Lung microvascular endothelial cell (primary cell): Measurements from ENCODE around the gene ARHGAP27. TPM values are rescaled to one million over a fixed set of nuclear protein-coding genes. Genes with fewer than 3 reads are reported as not detected.

ENCODE experiments used
- DNase-seq, 2 donors: peaks; one replicate each; pipeline versions ENCODE4 v3.0.0 to v3.0.0-alpha.2; 2010; ENCODE audit warnings: low read depth in 2 of 2
- total RNA-seq: library from RNA; depleted of rRNA; stranded (reverse); fragments of >200 nt; gene quantifications from 2 replicates; pipeline ENCODE4 v1.2.1, GENCODE V29; 2014

Gene ARHGAP27
- total RNA-seq, 1 donor from 2014 or later: 33.7 TPM

GRCh38 chr17:45430738-45431530 is 1.7 kb downstream of the ARHGAP27 start:
- no peak for DNase-seq

GRCh38 chr17:45430006-45430737 is 2.5 kb downstream of the ARHGAP27 start:
- no peak for DNase-seq

GRCh38 chr17:45429339-45430005 is 3.2 kb downstream of the ARHGAP27 start:
- DNase-seq: no peak

GRCh38 chr17:45428931-45429338 is 3.7 kb downstream of the ARHGAP27 start:
- DNase-seq: no peak

GRCh38 chr17:45428050-45428617 is 4.5 kb downstream of the ARHGAP27 start:
- peak; percentile 73 to 82 for DNase-seq

- DNase-seq: no peak
Observed at GRCh38 chr17:45427181-45427835, 5.4 kb downstream of the ARHGAP27 start.

- no peak for DNase-seq
Observed at GRCh38 chr17:45426561-45426960, 6.1 kb downstream of the ARHGAP27 start.

GRCh38 chr17:45425984-45426413 is 6.7 kb downstream of the ARHGAP27 start:
- no peak for DNase-seq

- DNase-seq: peak; percentile 40 to 45
Observed at GRCh38 chr17:45425125-45425983, 7.3 kb downstream of the ARHGAP27 start.

GRCh38 chr17:45424769-45425124 is 7.9 kb downstream of the ARHGAP27 start:
- no peak for DNase-seq

- no peak for DNase-seq
Observed at GRCh38 chr17:45423975-45424335, 8.7 kb downstream of the ARHGAP27 start.

- DNase-seq: no peak
Observed at GRCh38 chr17:45423304-45423974, 9.2 kb downstream of the ARHGAP27 start.

GRCh38 chr17:45414990-45415881 is 17.4 kb downstream of the ARHGAP27 start:
- no peak for DNase-seq

- no peak for DNase-seq
Observed at GRCh38 chr17:45413498-45413923, 19.2 kb downstream of the ARHGAP27 start.

GRCh38 chr17:45411348-45412105 is 21.1 kb downstream of the ARHGAP27 start:
- DNase-seq: no peak

- DNase-seq: peak in 1 of 2 donors; percentile 42
Observed at GRCh38 chr17:45410144-45411091, 22.3 kb downstream of the ARHGAP27 start.

- no peak for DNase-seq
Observed at GRCh38 chr17:45409659-45410076, 23.0 kb downstream of the ARHGAP27 start.
